Esophagus muscularis mucosa (tissue), 3 donors: Measurements from ENCODE around the gene TRABD2A.

Experiments
- POLR2A ChIP-seq: fragments of 450-650 bp; IDR thresholded peaks from one replicate; pipeline ENCODE4 v1.6.1; 2017; ENCODE audit warnings: antibody characterized with exemption, moderate library complexity, mild to moderate bottlenecking, low read depth
- POLR2AphosphoS5 ChIP-seq, 2 donors: sonication (generic); formaldehyde crosslinking; IDR thresholded peaks; one replicate each; pipeline ENCODE4 v1.6.1; 2017; ENCODE audit warnings: antibody characterized with exemption in 2 of 2
- TF ChIP-seq, protein P1 (sequence below), 3 experiments: fragments of 200-600 bp in 2 of 3; fragments of 450-650 bp in 1 of 3; sonication (generic) in 2 of 3; IDR thresholded peaks; one replicate each; pipeline ENCODE4 v1.5.1; 2017 to 2019; ENCODE audit warnings: antibody characterized with exemption in 3 of 3, mild to moderate bottlenecking in 2 of 3, moderate library complexity in 1 of 3

GRCh38 chr2:84911135-84911678, 30.3 kb upstream of the TRABD2A start:
- TF ChIP-seq, protein P1, sequence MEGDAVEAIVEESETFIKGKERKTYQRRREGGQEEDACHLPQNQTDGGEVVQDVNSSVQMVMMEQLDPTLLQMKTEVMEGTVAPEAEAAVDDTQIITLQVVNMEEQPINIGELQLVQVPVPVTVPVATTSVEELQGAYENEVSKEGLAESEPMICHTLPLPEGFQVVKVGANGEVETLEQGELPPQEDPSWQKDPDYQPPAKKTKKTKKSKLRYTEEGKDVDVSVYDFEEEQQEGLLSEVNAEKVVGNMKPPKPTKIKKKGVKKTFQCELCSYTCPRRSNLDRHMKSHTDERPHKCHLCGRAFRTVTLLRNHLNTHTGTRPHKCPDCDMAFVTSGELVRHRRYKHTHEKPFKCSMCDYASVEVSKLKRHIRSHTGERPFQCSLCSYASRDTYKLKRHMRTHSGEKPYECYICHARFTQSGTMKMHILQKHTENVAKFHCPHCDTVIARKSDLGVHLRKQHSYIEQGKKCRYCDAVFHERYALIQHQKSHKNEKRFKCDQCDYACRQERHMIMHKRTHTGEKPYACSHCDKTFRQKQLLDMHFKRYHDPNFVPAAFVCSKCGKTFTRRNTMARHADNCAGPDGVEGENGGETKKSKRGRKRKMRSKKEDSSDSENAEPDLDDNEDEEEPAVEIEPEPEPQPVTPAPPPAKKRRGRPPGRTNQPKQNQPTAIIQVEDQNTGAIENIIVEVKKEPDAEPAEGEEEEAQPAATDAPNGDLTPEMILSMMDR (IDR thresholded peaks at IDR 0.05) = no peak
- TF ChIP-seq POLR2A = no peak
- TF ChIP-seq POLR2AphosphoS5 (IDR thresholded peaks at IDR 0.05) = no peak
